ENCODE results near the gene NRXN2. TPM values are rescaled to one million over a fixed set of nuclear protein-coding genes. Genes with fewer than 3 reads are reported as not detected.

The NRXN2 gene
- total RNA-seq, 1 donor from 2014 or later: 0.72 TPM

DNA sequence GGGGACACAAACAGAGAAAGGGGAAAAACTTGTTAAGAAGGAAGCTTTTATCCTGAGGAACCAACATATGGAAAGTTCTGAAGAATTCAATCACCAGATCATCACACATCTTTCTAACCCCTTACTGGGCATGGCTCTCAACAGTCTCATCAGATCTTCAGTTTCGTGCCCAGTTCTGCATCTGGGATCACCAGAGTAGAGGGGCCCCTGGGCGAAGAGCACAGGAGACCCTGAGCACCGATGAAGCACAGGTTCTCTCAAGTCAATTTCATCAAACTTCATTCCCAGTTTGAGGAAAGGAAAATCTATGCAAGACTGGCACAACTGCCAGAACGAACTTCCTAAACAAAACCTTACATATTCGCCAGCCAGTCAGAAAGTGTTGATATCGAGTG lies 45.3 kb upstream of the NRXN2 start:
- intact Hi-C loops (cut with DNase I): no loop called here
- Histone ChIP-seq H3K36me3 (peaks cover 100% of the 10 kb centered on the region), H3K9me3 (no peaks in the 10 kb centered on the region), H3K4me3 (no peak overlapping the region), H3K4me1 (peaks cover 17% of the 10 kb centered on the region), H3K27ac (no peak overlapping the region), H3K27me3 (no peaks in the 10 kb centered on the region)
- TF ChIP-seq, protein P1, sequence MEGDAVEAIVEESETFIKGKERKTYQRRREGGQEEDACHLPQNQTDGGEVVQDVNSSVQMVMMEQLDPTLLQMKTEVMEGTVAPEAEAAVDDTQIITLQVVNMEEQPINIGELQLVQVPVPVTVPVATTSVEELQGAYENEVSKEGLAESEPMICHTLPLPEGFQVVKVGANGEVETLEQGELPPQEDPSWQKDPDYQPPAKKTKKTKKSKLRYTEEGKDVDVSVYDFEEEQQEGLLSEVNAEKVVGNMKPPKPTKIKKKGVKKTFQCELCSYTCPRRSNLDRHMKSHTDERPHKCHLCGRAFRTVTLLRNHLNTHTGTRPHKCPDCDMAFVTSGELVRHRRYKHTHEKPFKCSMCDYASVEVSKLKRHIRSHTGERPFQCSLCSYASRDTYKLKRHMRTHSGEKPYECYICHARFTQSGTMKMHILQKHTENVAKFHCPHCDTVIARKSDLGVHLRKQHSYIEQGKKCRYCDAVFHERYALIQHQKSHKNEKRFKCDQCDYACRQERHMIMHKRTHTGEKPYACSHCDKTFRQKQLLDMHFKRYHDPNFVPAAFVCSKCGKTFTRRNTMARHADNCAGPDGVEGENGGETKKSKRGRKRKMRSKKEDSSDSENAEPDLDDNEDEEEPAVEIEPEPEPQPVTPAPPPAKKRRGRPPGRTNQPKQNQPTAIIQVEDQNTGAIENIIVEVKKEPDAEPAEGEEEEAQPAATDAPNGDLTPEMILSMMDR (IDR thresholded peaks at IDR 0.05): no peak
- DNase-seq (no peak), ATAC-seq (no peak)

DNA sequence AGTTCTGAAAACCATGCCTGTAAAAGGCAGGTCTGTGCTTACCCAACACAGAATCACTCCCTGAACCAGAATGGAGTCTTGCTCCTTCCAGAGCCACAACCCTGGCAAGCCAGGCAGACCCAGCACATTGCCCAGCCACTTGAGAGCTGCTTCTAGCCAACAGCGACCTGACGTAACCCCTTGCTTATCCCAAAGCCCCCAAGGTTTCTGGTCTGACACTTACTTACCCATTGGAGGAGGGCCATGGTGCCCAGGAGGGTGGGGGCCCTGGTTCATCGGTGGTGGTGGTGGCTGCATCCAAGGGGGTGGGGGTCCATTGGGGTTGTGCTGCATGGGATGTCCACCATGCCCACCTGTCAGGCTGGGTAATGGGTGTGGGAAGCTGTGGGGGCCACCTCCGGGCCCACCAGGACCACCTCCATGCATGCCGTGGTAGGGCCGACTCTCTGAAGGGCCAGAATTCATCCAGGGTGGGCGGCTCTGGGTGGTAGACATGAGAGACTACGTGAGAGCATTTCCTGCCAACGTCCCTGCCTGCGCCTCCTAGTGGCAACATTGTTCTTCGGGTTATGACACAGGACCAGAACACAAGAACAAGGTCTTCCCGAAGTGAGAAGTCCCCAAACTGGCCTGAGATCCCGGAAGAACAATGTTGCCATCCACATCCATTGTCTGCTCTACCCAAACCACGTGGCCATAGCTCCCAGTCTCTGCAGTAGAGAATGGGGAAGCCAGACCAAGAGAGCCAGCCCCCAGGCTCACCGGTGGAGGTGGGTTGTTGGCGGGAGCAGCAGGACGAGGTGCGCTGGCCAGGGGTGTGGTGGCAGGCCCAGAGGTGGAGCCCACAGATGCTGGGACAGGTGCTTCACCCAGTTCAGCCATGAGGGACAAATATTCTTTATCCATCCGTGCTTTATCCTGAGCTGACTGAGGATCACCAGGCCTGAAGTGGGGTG lies 44.6 kb upstream of the NRXN2 start:
- DNase-seq (peak; percentile 72), ATAC-seq (peak; percentile 66)
- Histone ChIP-seq H3K36me3 (peaks cover 100% of the 10 kb centered on the region), H3K4me1 (peaks cover 18% of the 10 kb centered on the region), H3K4me3 (no peak overlapping the region), H3K9me3 (no peaks in the 10 kb centered on the region), H3K27me3 (no peaks in the 10 kb centered on the region), H3K27ac (no peak overlapping the region)
- TF ChIP-seq, protein P1 (IDR thresholded peaks at IDR 0.05): peak; percentile 70
- intact Hi-C loops (cut with DNase I): no loop called here

DNA sequence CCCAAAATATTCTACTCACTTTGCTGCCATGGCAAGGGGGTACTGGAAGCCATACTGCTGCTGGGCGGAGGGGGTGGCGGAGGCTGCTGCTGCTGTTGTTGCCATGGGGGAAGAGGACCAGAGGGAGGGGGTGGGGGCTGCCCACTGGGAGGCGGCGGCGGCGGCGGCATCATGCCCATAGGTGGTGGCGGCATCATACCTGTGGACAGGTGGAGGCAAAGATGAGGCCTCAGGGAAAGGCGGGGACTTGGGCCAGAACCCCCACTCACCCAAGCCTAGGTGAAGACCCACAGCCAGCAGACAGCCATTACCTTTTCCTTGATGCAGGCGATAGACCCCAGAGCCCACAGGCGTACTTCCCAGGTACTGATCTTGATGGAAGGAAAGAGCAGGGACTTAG lies 43.9 kb upstream of the NRXN2 start:
- peaks cover 10% of the 10 kb centered on the region for H3K4me1 ChIP-seq
- H3K27ac ChIP-seq: no peak overlapping the region
- ATAC-seq (no peak), DNase-seq (peak; percentile 56)
- no peaks in the 10 kb centered on the region for H3K9me3 ChIP-seq
- no peaks in the 10 kb centered on the region for H3K27me3 ChIP-seq
- peaks cover 96% of the 10 kb centered on the region for H3K36me3 ChIP-seq
- intact Hi-C loops (cut with DNase I): no loop called here
- H3K4me3 ChIP-seq: no peak overlapping the region
- TF ChIP-seq, protein P1 (IDR thresholded peaks at IDR 0.05): no peak

DNA sequence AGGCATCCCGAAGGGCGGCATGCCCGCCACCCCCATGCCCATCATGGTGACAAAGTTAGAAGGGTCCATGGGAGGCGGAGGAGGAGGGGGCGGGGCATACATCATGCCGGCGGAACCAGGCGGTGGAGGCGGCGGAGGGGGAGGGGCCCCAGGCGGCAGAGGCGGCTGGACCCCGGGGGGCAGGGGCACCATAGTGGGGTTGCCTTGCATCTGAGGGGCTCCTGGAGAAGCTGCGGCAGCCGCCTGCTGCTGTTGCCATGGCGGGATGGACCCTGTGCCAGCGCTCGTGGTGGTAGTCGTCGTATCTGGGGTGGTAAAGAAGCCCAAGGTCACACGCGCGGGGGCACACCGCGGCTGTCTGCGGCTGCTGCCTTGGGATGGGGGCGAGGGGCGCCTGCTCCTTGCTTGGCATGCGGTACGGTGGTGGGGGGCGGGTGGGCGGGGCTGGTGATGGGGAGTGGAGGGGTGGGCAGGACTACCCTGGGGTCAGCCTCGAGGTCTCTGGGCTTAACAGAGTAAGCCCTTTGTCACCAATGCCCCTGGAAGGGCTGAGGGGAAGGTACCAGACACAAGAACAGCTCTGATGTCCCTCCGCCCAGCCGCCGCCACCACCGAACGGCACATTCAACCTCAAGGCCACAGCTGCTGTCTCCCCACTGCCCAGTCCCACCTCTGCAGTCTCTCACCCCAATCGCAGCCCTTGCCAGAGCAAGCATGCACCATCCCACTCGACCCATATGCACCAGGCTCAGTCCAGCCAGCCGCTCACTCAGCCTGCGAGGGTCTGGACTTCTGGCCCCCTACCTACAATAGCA lies 43.1 kb upstream of the NRXN2 start:
- Histone ChIP-seq H3K27ac (no peak overlapping the region), H3K4me1 (peaks cover 6% of the 10 kb centered on the region), H3K9me3 (no peaks in the 10 kb centered on the region), H3K27me3 (no peaks in the 10 kb centered on the region), H3K4me3 (no peak overlapping the region), H3K36me3 (peaks cover 88% of the 10 kb centered on the region)
- TF ChIP-seq, protein P1 (IDR thresholded peaks at IDR 0.05): no peak
- ATAC-seq: no peak
- intact Hi-C loops (cut with DNase I): no loop called here
- DNase-seq: peak; percentile 64

DNA sequence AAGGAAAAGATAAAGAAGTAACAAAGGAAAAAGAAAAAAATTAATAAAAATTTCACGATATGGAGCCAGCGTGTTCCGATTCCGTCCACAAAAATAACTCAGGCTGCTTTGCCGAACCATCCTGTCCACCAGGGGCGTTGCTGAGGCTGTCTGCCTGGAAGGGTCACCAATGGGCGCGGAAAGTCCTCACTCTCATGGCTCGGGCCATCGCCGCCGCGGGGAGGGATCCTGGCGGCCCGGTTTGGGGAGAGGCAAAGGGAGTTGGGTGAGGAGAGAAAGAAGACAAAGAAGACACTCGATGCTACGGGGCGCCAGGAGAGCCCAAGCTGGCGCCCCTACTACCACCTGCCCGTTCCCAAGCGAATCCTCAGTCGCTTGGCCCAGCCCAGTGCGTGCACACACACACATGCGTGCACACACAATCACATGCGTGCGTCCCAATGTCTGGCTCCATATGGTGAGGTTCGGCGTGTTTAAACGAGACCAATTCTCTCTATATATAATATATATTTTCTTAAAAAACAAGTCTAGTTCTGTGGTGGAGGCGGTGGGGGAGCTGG lies 42.4 kb upstream of the NRXN2 start:
- intact Hi-C loops (cut with DNase I): no loop called here

More for the DNA sequence above, 42.4 kb upstream of the NRXN2 start:
- Histone ChIP-seq H3K9me3 (no peaks in the 10 kb centered on the region), H3K4me1 (peaks cover 12% of the 10 kb centered on the region), H3K4me3 (no peak overlapping the region), H3K27me3 (no peaks in the 10 kb centered on the region), H3K27ac (no peak overlapping the region), H3K36me3 (peaks cover 81% of the 10 kb centered on the region)
- TF ChIP-seq, protein P1 (IDR thresholded peaks at IDR 0.05): no peak
- DNase-seq: peak; percentile 60
- no peak for ATAC-seq
